Measurements from ENCODE around the gene TOMT. TPM values are rescaled to one million over a fixed set of nuclear protein-coding genes. Genes with fewer than 3 reads are reported as not detected.
"Not testable (repeated sequence)": the region's sequence is repeated elsewhere in the genome, so short reads cannot be mapped to it uniquely, and the experiment has no call there.

The TOMT gene
- total and polyA plus RNA-seq, 2 of the 13 experiments (the other 11 are each of a cell fraction or from before 2014, with no cell fraction given), result not detected

DNA sequence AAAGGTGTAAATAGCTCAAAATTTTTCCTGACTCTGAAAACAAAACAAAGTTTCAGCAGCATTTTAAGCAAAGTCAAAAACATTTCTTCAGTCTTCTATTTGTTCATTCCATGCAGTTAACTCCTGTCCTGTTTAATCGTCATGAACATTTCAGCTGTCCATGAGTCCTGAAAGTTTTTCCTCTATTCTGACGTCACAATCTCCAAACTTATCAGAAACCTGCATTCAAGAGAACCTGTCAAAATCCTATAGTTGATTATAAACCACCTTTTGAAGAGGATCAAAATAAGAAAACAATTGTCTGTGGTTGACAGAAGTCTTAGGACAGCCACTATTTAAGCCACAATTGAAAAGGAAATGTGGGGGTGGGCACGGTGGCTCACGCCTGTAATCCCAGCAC, 45.2 kb downstream of the TOMT start:
- ChIA-PET POLR2A (no interaction called here), CTCF (ENCODE audit: low intra/inter-chr PET ratio, low total read pairs) (no interaction called here)
- no TSS peak for BruUV-seq (replicated peaks)
- in situ Hi-C loops (cut with HindIII; ENCODE audit: extremely low pct_ligation_motif_present, low pct_unique_long_range_greater_than_20kb), result no loop called here
- Histone ChIP-seq H3K79me2 (ENCODE audit: insufficient read depth, low read length) (no peaks in the 10 kb centered on the region), H4K20me1 (ENCODE audit: insufficient read depth, low read length) (no peaks in the 10 kb centered on the region), H3K9me3 (ENCODE audit: low read length) (no peaks in the 10 kb centered on the region), H3K9ac (ENCODE audit: insufficient read depth, low read depth, low read length) (no peak overlapping the region), H3K4me2 (ENCODE audit: low read depth, low read length) (no peak overlapping the region), H3K4me1 (ENCODE audit: insufficient read depth, low read length) (no peaks in the 10 kb centered on the region), H3K27ac (ENCODE audit: extremely low read length, insufficient read depth, low read length) (no peak overlapping the region), H3K27me3 (ENCODE audit: control insufficient read depth in 1 of 2, insufficient read depth in 2 of 2, low read length in 2 of 2) (0 out of 5 replicates have a peak, but pooled peaks cover 0 to 1% of the 10 kb centered on the region in 2 experiments), H2AFZ (ENCODE audit: low read length) (no peak overlapping the region), H3K4me3 (replicated peaks in 1 of 3; ENCODE audit: insufficient read depth in 1 of 3, low read depth in 2 of 3, low read length in 3 of 3) (no peak overlapping the region), H3K36me3 (replicated peaks in 1 of 2; ENCODE audit: control insufficient read depth in 1 of 2, insufficient read depth in 2 of 2, low read length in 2 of 2) (no peaks in the 10 kb centered on the region)
- intact Hi-C loops (cut with micrococcal nuclease; ENCODE audit: unreplicated experiment), result no loop called here
- ATAC-seq (no peak), FAIRE-seq (no peak), DNase-seq (ENCODE audit: low spot score) (no peak)
- WGBS (ENCODE audit: low lambda C conversion rate), result 36% methylated on average over 4 of the region's 4 CpGs
- peak; percentile 95 for TF ChIP-seq CREB1 (IDR thresholded peaks at IDR 0.05)
- no peak for TF ChIP-seq CREB1 (CRISPR knock-in tag; IDR thresholded peaks at IDR 0.05)
- TF ChIP-seq THAP11 (CRISPR knock-in tag; IDR thresholded peaks at IDR 0.05), result no peak
- no peak for TF ChIP-seq ERF (CRISPR knock-in tag; IDR thresholded peaks at IDR 0.05)
- no peak for TF ChIP-seq ZNF326 (CRISPR knock-in tag; IDR thresholded peaks at IDR 0.05; ENCODE audit: borderline replicate concordance)
- TF ChIP-seq ATF7 (IDR thresholded peaks at IDR 0.05), result peak; percentile 53
- TF ChIP-seq ATF7 (CRISPR knock-in tag; IDR thresholded peaks at IDR 0.05), result no peak
- TF ChIP-seq, protein P1, sequence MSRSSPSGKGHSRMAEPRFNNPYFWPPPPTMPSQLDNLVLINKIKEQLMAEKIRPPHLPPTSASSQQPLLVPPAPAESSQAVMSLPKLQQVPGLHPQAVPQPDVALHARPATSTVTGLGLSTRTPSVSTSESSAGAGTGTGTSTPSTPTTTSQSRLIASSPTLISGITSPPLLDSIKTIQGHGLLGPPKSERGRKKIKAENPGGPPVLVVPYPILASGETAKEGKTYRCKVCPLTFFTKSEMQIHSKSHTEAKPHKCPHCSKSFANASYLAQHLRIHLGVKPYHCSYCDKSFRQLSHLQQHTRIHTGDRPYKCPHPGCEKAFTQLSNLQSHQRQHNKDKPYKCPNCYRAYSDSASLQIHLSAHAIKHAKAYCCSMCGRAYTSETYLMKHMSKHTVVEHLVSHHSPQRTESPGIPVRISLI (CRISPR knock-in tag; IDR thresholded peaks at IDR 0.05; ENCODE audit: borderline replicate concordance), result no peak

DNA sequence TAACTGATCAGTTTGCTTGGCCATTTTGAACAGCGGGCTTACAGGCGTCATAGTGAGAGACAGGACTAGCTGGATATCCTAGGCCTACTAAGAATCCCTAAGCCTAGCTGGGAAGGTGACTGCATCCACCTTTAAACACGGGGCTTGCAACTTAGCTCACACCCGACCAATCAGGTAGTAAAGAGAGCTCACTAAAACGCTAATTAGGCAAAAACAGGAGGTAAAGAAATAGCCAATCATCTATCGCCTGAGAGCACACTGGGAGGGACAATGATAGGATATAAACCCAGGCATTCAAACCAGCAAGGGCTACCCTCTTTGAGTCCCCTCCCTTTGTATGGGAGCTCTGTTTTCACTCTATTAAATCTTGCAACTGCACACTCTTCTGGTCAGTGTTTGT, 48.1 kb downstream of the TOMT start:
- FAIRE-seq; H3K79me2 ChIP-seq (ENCODE audit: insufficient read depth, low read length); POLR2A ChIA-PET; H3K4me2 ChIP-seq (ENCODE audit: low read depth, low read length); H3K27ac ChIP-seq (ENCODE audit: extremely low read length, insufficient read depth, low read length); in situ Hi-C loops (cut with HindIII; ENCODE audit: extremely low pct_ligation_motif_present, low pct_unique_long_range_greater_than_20kb); H2AFZ ChIP-seq (ENCODE audit: low read length); H3K9me3 ChIP-seq (ENCODE audit: low read length); CTCF ChIA-PET (ENCODE audit: low intra/inter-chr PET ratio, low total read pairs); H4K20me1 ChIP-seq (ENCODE audit: insufficient read depth, low read length); DNase-seq (ENCODE audit: low spot score); H3K4me1 ChIP-seq (ENCODE audit: insufficient read depth, low read length); ATAC-seq; BruUV-seq (replicated peaks); H3K9ac ChIP-seq (ENCODE audit: insufficient read depth, low read depth, low read length); H3K36me3 ChIP-seq (replicated peaks in 1 of 2; ENCODE audit: control insufficient read depth in 1 of 2, insufficient read depth in 2 of 2, low read length in 2 of 2); H3K27me3 ChIP-seq (ENCODE audit: control insufficient read depth in 1 of 2, insufficient read depth in 2 of 2, low read length in 2 of 2); H3K4me3 ChIP-seq (replicated peaks in 1 of 3; ENCODE audit: insufficient read depth in 1 of 3, low read depth in 2 of 3, low read length in 3 of 3); intact Hi-C loops (cut with micrococcal nuclease; ENCODE audit: unreplicated experiment): not testable (repeated sequence)
- WGBS (ENCODE audit: low lambda C conversion rate), result 66% methylated on average over 3 of the region's 6 CpGs

Data from HepG2 (cell line).